HepG2 (cell line): Measurements from ENCODE around the gene PPP1R7. TPM values are rescaled to one million over a fixed set of nuclear protein-coding genes. Genes with fewer than 3 reads are reported as not detected.

Experiments
- ATAC-seq: fragments of 200-7000 bp; cut with Tn5 transposase; 3 replicates; pipeline ENCODE4 v1.9.1; 2020; ENCODE audit warnings: mild to moderate bottlenecking, moderate library complexity
- BruUV-seq: library from RNA; stranded (reverse); fragments of 400-500 nt; replicated peaks from 2 replicates; lab custom pipeline; 2021; lab: Mats Ljungman, UMichigan
- CTCF ChIA-PET: fragments of 300-600 bp; formaldehyde crosslinking; extraction: SDS; loops from one replicate; lab custom pipeline; 2021; ENCODE audit warnings: low total read pairs, inconsistent platforms, low intra/inter-chr PET ratio; lab: Yijun Ruan, JAX
- POLR2A ChIA-PET: fragments of 350-600 bp; sonication (Branson Sonifier 250); formaldehyde crosslinking; loops from one replicate; lab custom pipeline; 2020; ENCODE audit warnings: antibody characterized with exemption, inconsistent platforms; lab: Yijun Ruan, JAX
- DNase-seq: peaks from one replicate; pipeline ENCODE4 v3.0.0-alpha.2; 2015; ENCODE audit warnings: low spot score
- FAIRE-seq: peaks from 3 replicates; lab custom pipeline; 2011; peaks lifted over from hg19 to GRCh38; lab: Jason Lieb, UNC
- H2AFZ ChIP-seq: one replicate; pipeline ENCODE4 v1.6.1; 2011; ENCODE audit warnings: low read length, inconsistent platforms
- H3K27ac ChIP-seq: fragments of 300-600 bp; 3 replicates; pipeline ENCODE4 v1.8.0; 2011; ENCODE audit warnings: mixed run types, mild to moderate bottlenecking, mixed read lengths, low read length, inconsistent platforms; ENCODE audit not compliant: insufficient read depth; ENCODE audit errors: extremely low read length
- H3K27me3 ChIP-seq, 2 experiments: fragments of 200-600 bp in 1 of 2; 2 replicates in 1 of 2; 3 replicates in 1 of 2; pipeline versions ENCODE4 v1.6.0 to v1.8.0; 2011; ENCODE audit warnings: low read length in 2 of 2, mild to moderate bottlenecking in 2 of 2, moderate library complexity in 2 of 2, inconsistent platforms in 1 of 2; ENCODE audit not compliant: insufficient read depth in 2 of 2, control insufficient read depth in 1 of 2
- H3K36me3 ChIP-seq, 2 experiments: fragments of 200-600 bp in 1 of 2; replicated peaks in 1 of 2; 2 replicates in 1 of 2; 3 replicates in 1 of 2; pipeline versions ENCODE4 v1.5.1 to v1.8.0; 2011; ENCODE audit warnings: low read length in 2 of 2, inconsistent platforms in 1 of 2; ENCODE audit not compliant: insufficient read depth in 2 of 2, control insufficient read depth in 1 of 2
- H3K4me1 ChIP-seq: 2 replicates; pipeline ENCODE4 v1.5.1; 2012; ENCODE audit warnings: low read length, inconsistent platforms; ENCODE audit not compliant: insufficient read depth
- H3K4me2 ChIP-seq: 2 replicates; pipeline ENCODE4 v1.6.0; 2011; ENCODE audit warnings: low read depth, low read length, inconsistent platforms
- H3K4me3 ChIP-seq, 3 experiments: fragments of 200-600 bp in 1 of 3; sonication (generic), shearing (Covaris generic) in 1 of 3; replicated peaks in 1 of 3; 2 replicates each; pipeline ENCODE4 v1.5.1; 2011 to 2016; ENCODE audit warnings: low read length in 3 of 3, inconsistent platforms in 2 of 3, low read depth in 2 of 3, mild to moderate bottlenecking in 2 of 3, control low read depth in 1 of 3, mixed read lengths in 1 of 3; ENCODE audit not compliant: insufficient read depth in 1 of 3
- H3K79me2 ChIP-seq: one replicate; pipeline ENCODE4 v1.6.1; 2011; ENCODE audit warnings: low read length, inconsistent platforms; ENCODE audit not compliant: insufficient read depth
- H3K9ac ChIP-seq: 2 replicates; pipeline ENCODE4 v1.6.0; 2011; ENCODE audit warnings: mild to moderate bottlenecking, low read depth, low read length, inconsistent platforms; ENCODE audit not compliant: insufficient read depth
- H3K9me3 ChIP-seq: 2 replicates; pipeline ENCODE4 v1.5.1; 2012; ENCODE audit warnings: mild to moderate bottlenecking, low read length
- H4K20me1 ChIP-seq: 2 replicates; pipeline ENCODE4 v1.6.0; 2011; ENCODE audit warnings: inconsistent platforms, mild to moderate bottlenecking, low read length, moderate library complexity; ENCODE audit not compliant: insufficient read depth
- BATF2 ChIP-seq: sonication (generic); formaldehyde crosslinking; IDR thresholded peaks from 2 replicates; pipeline ENCODE4 v1.8.0; 2022; ENCODE audit warnings: mild to moderate bottlenecking, missing genetic modification reagents, moderate library complexity
- BRCA1 ChIP-seq: sonication (generic); formaldehyde crosslinking; IDR thresholded peaks from 2 replicates; pipeline ENCODE4 v1.4.0; 2020; ENCODE audit warnings: missing genetic modification reagents
- ISL2 ChIP-seq: sonication (generic); formaldehyde crosslinking; IDR thresholded peaks from 2 replicates; pipeline ENCODE4 v1.5.0; 2020; ENCODE audit warnings: missing genetic modification reagents
- MED8 ChIP-seq: sonication (generic); formaldehyde crosslinking; IDR thresholded peaks from 2 replicates; pipeline ENCODE4 v1.8.1; 2023; ENCODE audit warnings: mild to moderate bottlenecking, missing genetic modification reagents; ENCODE audit not compliant: insufficient replicate concordance
- NFE2 ChIP-seq: sonication (generic); formaldehyde crosslinking; IDR thresholded peaks from 2 replicates; pipeline ENCODE4 v1.4.0; 2020; ENCODE audit warnings: missing genetic modification reagents
- NR2F2 ChIP-seq: IDR thresholded peaks from 2 replicates; pipeline ENCODE4 v1.6.1; 2012; ENCODE audit warnings: low read depth, inconsistent platforms, borderline replicate concordance
- SP1 ChIP-seq, 2 experiments: fragments of 450-650 bp in 1 of 2; sonication (generic) in 1 of 2; formaldehyde crosslinking in 1 of 2; IDR thresholded peaks; 2 replicates each; pipeline versions ENCODE4 v1.4.0 to v1.6.1; 2016 to 2020; ENCODE audit warnings: missing genetic modification reagents in 1 of 2
- TBX2 ChIP-seq: sonication (generic); formaldehyde crosslinking; IDR thresholded peaks from 2 replicates; pipeline ENCODE4 v1.5.0; 2020; ENCODE audit warnings: missing genetic modification reagents, mild to moderate bottlenecking, borderline replicate concordance
- TEAD3 ChIP-seq: optimal IDR thresholded peaks from 2 replicates; pipeline ENCODE3; 2016; ENCODE audit warnings: borderline replicate concordance
- ZNF510 ChIP-seq: sonication (generic); formaldehyde crosslinking; IDR thresholded peaks from 2 replicates; pipeline ENCODE4 v1.4.0; 2020; ENCODE audit warnings: low read depth, mild to moderate bottlenecking, missing genetic modification reagents
- ZNF530 ChIP-seq: sonication (generic); formaldehyde crosslinking; IDR thresholded peaks from 2 replicates; pipeline ENCODE4 v1.5.0; 2020; ENCODE audit warnings: low read depth, mild to moderate bottlenecking, missing genetic modification reagents
- ZNF773 ChIP-seq: sonication (generic); formaldehyde crosslinking; IDR thresholded peaks from 2 replicates; pipeline ENCODE4 v1.4.0; 2020; ENCODE audit warnings: missing genetic modification reagents, borderline replicate concordance
- ZNF782 ChIP-seq: sonication (generic); formaldehyde crosslinking; IDR thresholded peaks from 2 replicates; pipeline ENCODE4 v1.4.0; 2020; ENCODE audit warnings: missing genetic modification reagents, mild to moderate bottlenecking, borderline replicate concordance
- ZSCAN22 ChIP-seq: sonication (generic); formaldehyde crosslinking; IDR thresholded peaks from 2 replicates; pipeline ENCODE4 v1.4.0; 2020; ENCODE audit warnings: mild to moderate bottlenecking, missing genetic modification reagents
- WGBS: methylation state at CpG from one replicate; pipeline ENCODE4 v1.1.6; 2017; ENCODE audit warnings: low lambda C conversion rate; 5-methylcytosine and 5-hydroxymethylcytosine counted together
- in situ Hi-C: cut with HindIII; loops from 2 replicates; pipeline ENCODE4 v1.10.0; 2017; ENCODE audit warnings: low pct_unique_long_range_greater_than_20kb; ENCODE audit not compliant: extremely low pct_ligation_motif_present
- intact Hi-C: fragments of 100-400 bp; cut with micrococcal nuclease; formaldehyde crosslinking; loops from one replicate; pipeline ENCODE4 v1.10.0; 2022; ENCODE audit not compliant: unreplicated experiment
- polyA plus RNA-seq, 8 experiments: library from polyadenylated mRNA; depleted of rRNA in 3 of 8; stranded (reverse) in 7 of 8; unstranded in 1 of 8; fragments of >200 nt; fragmentation: Illumina TruSeq in 4 of 8; extraction: Trizol in 4 of 8; gene quantifications; 2 replicates each; pipeline versions ENCODE4 v1.2.1 to v1.2.3, GENCODE V29; 2011 to 2016; ENCODE audit warnings: low read depth in 4 of 8, missing spikeins in 1 of 8, mixed read lengths in 1 of 8; ENCODE audit not compliant: insufficient read depth in 1 of 8
- total RNA-seq, 5 experiments: library from RNA; depleted of rRNA; stranded (reverse); fragments of >200 nt; fragmentation: Illumina TruSeq; extraction: Trizol; gene quantifications; 2 replicates each; pipeline ENCODE4 v1.2.3, GENCODE V29; 2016; ENCODE audit warnings: low read depth in 1 of 5
- TF ChIP-seq, protein P1 (sequence below): sonication (generic); formaldehyde crosslinking; IDR thresholded peaks from 2 replicates; pipeline ENCODE4 v1.9.0; 2022; ENCODE audit warnings: missing genetic modification reagents, mild to moderate bottlenecking, borderline replicate concordance
- TF ChIP-seq, protein P2 (sequence below): sonication (generic); formaldehyde crosslinking; IDR thresholded peaks from 2 replicates; pipeline ENCODE4 v1.8.0; 2023; ENCODE audit warnings: mild to moderate bottlenecking, missing genetic modification reagents

The PPP1R7 gene
- total and polyA plus RNA-seq, 2 of the 13 experiments (the other 11 are each of a cell fraction or from before 2014, with no cell fraction given), result 33.3 to 67.9 TPM

GRCh38 chr2:241163601-241164118 is 13.4 kb downstream of the PPP1R7 start:
- POLR2A ChIA-PET, result no interaction called here
- TF ChIP-seq, protein P1, sequence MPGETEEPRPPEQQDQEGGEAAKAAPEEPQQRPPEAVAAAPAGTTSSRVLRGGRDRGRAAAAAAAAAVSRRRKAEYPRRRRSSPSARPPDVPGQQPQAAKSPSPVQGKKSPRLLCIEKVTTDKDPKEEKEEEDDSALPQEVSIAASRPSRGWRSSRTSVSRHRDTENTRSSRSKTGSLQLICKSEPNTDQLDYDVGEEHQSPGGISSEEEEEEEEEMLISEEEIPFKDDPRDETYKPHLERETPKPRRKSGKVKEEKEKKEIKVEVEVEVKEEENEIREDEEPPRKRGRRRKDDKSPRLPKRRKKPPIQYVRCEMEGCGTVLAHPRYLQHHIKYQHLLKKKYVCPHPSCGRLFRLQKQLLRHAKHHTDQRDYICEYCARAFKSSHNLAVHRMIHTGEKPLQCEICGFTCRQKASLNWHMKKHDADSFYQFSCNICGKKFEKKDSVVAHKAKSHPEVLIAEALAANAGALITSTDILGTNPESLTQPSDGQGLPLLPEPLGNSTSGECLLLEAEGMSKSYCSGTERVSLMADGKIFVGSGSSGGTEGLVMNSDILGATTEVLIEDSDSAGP (CRISPR knock-in tag), result no peak
- no peak for FAIRE-seq

GRCh38 chr2:241168366-241168765 is 18.1 kb downstream of the PPP1R7 start:
- FAIRE-seq, result no peak
- TF ChIP-seq ZNF510 (CRISPR knock-in tag) (no peak), SP1 (IDR thresholded peaks at IDR 0.05) (no peak), SP1 (CRISPR knock-in tag; IDR thresholded peaks at IDR 0.05) (no peak), MED8 (CRISPR knock-in tag) (no peak), ZNF530 (CRISPR knock-in tag) (no peak), ISL2 (no peak), ZNF782 (CRISPR knock-in tag) (no peak), TBX2 (CRISPR knock-in tag) (no peak), BATF2 (CRISPR knock-in tag) (no peak), TEAD3 (CRISPR knock-in tag) (no peak), BRCA1 (CRISPR knock-in tag) (no peak), ZNF773 (CRISPR knock-in tag) (no peak), NFE2 (CRISPR knock-in tag) (no peak), NR2F2 (no peak), ZSCAN22 (CRISPR knock-in tag) (no peak)
- TF ChIP-seq, protein P2, sequence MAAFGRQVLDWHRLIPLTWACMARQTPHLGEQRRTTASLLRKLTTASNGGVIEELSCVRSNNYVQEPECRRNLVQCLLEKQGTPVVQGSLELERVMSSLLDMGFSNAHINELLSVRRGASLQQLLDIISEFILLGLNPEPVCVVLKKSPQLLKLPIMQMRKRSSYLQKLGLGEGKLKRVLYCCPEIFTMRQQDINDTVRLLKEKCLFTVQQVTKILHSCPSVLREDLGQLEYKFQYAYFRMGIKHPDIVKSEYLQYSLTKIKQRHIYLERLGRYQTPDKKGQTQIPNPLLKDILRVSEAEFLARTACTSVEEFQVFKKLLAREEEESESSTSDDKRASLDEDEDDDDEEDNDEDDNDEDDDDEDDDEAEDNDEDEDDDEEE, result no peak

More at GRCh38 chr2:241163601-241164118, 13.4 kb downstream of the PPP1R7 start:
- Histone ChIP-seq H3K9me3 (no peaks in the 10 kb centered on the region), H3K36me3 (peaks cover 30 to 58% of the 10 kb centered on the region in 2 experiments), H3K4me1 (no peaks in the 10 kb centered on the region), H3K27ac (no peak overlapping the region), H3K79me2 (no peaks in the 10 kb centered on the region), H3K4me2 (no peak overlapping the region), H3K27me3 (no peaks in the 10 kb centered on the region; a peak in 1 of 5 replicates), H4K20me1 (no peaks in the 10 kb centered on the region), H3K9ac (no peak overlapping the region), H3K4me3 (no peak overlapping the region), H2AFZ (no peak overlapping the region)
- no TSS peak for BruUV-seq
- CTCF ChIA-PET, result no interaction called here
- intact Hi-C loops (no loop called here), in situ Hi-C loops (no loop called here)
- DNase-seq (no peak), ATAC-seq (no peak)
- 78% methylated on average over 3 of the region's 3 CpGs for WGBS

More at GRCh38 chr2:241168366-241168765, 18.1 kb downstream of the PPP1R7 start:
- ATAC-seq (no peak), DNase-seq (no peak)
- WGBS, result 96% methylated on average over 15 of the region's 15 CpGs
- no peak overlapping the region for H3K27ac ChIP-seq
- H3K36me3 ChIP-seq, result peaks cover 26 to 61% of the 10 kb centered on the region in 2 experiments
- no peak overlapping the region for H3K4me2 ChIP-seq
- no peak overlapping the region for H3K9ac ChIP-seq
- BruUV-seq, result no TSS peak
- no peaks in the 10 kb centered on the region for H4K20me1 ChIP-seq
- in situ Hi-C loops, result no loop called here
- no peaks in the 10 kb centered on the region for H3K9me3 ChIP-seq
- H3K4me1 ChIP-seq, result no peaks in the 10 kb centered on the region
- H2AFZ ChIP-seq, result no peak overlapping the region
- no peak overlapping the region for H3K4me3 ChIP-seq
- intact Hi-C loops, result no loop called here
- H3K79me2 ChIP-seq, result no peaks in the 10 kb centered on the region
- no peaks in the 10 kb centered on the region; a peak in 1 of 5 replicates for H3K27me3 ChIP-seq
- ChIA-PET POLR2A (no interaction called here), CTCF (no interaction called here)
